Endothelial cell of umbilical vein (primary cell): ENCODE measurements around the gene TPM4.

Source experiments
- POLR2AphosphoS5 ChIP-seq: IDR thresholded peaks from 2 replicates; pipeline ENCODE4 v1.6.1; 2012; ENCODE audit warnings: low read depth, mild to moderate bottlenecking, control low read depth, low read length, moderate library complexity; ENCODE audit not compliant: insufficient read depth
- TF ChIP-seq, protein P1 (sequence below), 2 donors: IDR thresholded peaks; 1 replicate in 1 of 2; 2 replicates in 1 of 2; pipeline ENCODE4 v1.5.1; 2011; ENCODE audit warnings: low read length in 2 of 2, mild to moderate bottlenecking in 2 of 2, moderate library complexity in 2 of 2, control low read depth in 1 of 2, inconsistent platforms in 1 of 2, low read depth in 1 of 2; ENCODE audit not compliant: insufficient read depth in 1 of 2; ENCODE audit errors: extremely low read depth in 1 of 2

GRCh38 chr19:16077984-16078758 is 1.9 kb downstream of the TPM4 start:
- TF ChIP-seq, protein P1, sequence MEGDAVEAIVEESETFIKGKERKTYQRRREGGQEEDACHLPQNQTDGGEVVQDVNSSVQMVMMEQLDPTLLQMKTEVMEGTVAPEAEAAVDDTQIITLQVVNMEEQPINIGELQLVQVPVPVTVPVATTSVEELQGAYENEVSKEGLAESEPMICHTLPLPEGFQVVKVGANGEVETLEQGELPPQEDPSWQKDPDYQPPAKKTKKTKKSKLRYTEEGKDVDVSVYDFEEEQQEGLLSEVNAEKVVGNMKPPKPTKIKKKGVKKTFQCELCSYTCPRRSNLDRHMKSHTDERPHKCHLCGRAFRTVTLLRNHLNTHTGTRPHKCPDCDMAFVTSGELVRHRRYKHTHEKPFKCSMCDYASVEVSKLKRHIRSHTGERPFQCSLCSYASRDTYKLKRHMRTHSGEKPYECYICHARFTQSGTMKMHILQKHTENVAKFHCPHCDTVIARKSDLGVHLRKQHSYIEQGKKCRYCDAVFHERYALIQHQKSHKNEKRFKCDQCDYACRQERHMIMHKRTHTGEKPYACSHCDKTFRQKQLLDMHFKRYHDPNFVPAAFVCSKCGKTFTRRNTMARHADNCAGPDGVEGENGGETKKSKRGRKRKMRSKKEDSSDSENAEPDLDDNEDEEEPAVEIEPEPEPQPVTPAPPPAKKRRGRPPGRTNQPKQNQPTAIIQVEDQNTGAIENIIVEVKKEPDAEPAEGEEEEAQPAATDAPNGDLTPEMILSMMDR (IDR thresholded peaks at IDR 0.05; ENCODE audit: extremely low read depth in 1 of 2, insufficient read depth in 1 of 2, low read depth in 1 of 2, low read length in 2 of 2) = no peak
- peak; percentile 18 for TF ChIP-seq POLR2AphosphoS5
